HFF-Myc (cell line): Measurements from ENCODE around the gene PF4V1.

Experiments
- DNase-seq: peaks from one replicate; pipeline ENCODE4 v3.0.0-alpha.2; 2011; ENCODE audit warnings: low read depth; ENCODE audit errors: extremely low read depth
- H3K4me3 ChIP-seq: replicated peaks from 2 replicates; pipeline ENCODE4 v1.5.1; 2011; ENCODE audit warnings: low read depth, mild to moderate bottlenecking, control low read depth, low read length
- TF ChIP-seq, protein P1 (sequence below): IDR thresholded peaks from 2 replicates; pipeline ENCODE4 v1.5.1; 2012; ENCODE audit warnings: mild to moderate bottlenecking, low read depth, low read length, control low read depth; ENCODE audit errors: missing control alignments

Gene PF4V1

DNA sequence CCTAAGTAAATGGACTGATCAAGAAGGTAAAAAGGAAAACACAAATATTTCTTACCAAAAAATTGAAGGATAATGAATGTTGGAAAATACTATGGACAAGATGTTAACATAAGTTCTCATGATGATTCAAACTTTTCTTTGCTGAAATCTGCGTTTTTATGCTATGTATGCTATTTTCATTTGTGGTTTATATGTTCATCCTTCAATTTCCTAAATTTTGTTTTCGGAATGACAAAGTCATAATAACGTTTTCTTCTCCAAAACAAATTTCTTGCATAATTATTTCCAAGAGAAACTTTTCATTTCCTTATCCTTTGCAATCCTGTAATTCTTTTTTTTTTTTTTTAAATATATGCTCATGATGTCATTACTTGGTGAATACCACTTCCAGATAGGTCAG, 7.8 kb downstream of the PF4V1 start:
- DNase-seq = no peak
- TF ChIP-seq, protein P1, sequence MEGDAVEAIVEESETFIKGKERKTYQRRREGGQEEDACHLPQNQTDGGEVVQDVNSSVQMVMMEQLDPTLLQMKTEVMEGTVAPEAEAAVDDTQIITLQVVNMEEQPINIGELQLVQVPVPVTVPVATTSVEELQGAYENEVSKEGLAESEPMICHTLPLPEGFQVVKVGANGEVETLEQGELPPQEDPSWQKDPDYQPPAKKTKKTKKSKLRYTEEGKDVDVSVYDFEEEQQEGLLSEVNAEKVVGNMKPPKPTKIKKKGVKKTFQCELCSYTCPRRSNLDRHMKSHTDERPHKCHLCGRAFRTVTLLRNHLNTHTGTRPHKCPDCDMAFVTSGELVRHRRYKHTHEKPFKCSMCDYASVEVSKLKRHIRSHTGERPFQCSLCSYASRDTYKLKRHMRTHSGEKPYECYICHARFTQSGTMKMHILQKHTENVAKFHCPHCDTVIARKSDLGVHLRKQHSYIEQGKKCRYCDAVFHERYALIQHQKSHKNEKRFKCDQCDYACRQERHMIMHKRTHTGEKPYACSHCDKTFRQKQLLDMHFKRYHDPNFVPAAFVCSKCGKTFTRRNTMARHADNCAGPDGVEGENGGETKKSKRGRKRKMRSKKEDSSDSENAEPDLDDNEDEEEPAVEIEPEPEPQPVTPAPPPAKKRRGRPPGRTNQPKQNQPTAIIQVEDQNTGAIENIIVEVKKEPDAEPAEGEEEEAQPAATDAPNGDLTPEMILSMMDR = no peak
- H3K4me3 ChIP-seq = no peak overlapping the region

DNA sequence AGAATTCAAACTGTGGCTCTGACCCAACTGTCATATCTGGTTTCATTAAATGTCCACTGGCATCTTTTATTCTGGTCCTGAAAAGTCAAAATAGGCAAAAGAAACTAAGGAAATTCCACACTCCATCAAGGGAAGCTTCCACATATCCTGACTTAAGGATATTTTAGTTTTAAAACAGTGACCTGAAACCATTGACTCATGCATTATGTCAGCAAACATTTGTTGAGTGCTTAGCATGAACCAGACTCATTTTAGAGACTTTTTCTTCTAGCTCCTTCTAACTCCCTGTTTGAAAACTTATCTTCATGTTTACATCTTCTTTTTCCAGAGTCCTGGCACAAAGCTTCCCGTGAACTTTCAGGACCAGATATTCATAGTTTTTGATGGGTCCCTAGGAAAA, 9.2 kb downstream of the PF4V1 start:
- no peak overlapping the region for H3K4me3 ChIP-seq
- no peak for DNase-seq
- TF ChIP-seq, protein P1 = no peak

DNA sequence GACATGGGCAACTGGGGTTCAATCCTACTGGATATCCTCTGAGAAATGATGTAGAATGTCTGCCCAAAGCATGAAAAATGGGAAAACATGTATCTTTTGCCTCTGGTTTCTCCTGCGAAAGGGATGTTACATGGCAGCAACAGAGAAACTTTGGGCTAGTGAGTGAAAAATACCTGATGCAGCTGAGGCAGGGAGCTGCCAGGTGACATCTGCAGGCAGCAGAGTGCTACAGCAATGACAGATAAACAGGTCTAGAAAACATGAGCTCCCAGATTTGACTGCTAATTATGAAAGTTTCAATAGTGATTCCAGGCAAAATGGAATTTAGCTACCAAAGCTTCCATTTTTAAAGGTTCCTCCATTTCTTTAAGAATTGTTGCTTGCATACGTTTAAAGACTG, 11.3 kb downstream of the PF4V1 start:
- no peak overlapping the region for H3K4me3 ChIP-seq
- TF ChIP-seq, protein P1 = peak; percentile 39
- no peak for DNase-seq

DNA sequence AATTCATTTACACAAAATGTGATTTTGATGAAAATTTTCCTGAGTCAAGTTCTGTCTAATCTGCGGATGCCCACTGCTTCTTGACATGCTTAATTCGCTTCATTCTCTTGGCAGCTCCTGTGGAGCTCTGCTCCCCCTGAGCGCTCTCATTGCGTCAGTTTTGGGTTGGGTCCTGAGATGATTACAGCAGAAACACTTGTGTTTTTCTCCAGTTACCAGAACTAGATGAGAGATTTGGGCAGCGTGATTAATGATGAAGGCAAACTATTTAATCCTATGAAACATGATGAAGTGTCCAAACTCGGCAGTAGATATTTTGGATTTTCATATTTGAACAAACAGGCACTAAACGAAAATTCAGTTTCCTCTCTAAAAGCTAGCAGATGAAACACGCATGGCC, 11.9 kb downstream of the PF4V1 start:
- no peak for DNase-seq
- H3K4me3 ChIP-seq = no peak overlapping the region
- TF ChIP-seq, protein P1 = no peak

DNA sequence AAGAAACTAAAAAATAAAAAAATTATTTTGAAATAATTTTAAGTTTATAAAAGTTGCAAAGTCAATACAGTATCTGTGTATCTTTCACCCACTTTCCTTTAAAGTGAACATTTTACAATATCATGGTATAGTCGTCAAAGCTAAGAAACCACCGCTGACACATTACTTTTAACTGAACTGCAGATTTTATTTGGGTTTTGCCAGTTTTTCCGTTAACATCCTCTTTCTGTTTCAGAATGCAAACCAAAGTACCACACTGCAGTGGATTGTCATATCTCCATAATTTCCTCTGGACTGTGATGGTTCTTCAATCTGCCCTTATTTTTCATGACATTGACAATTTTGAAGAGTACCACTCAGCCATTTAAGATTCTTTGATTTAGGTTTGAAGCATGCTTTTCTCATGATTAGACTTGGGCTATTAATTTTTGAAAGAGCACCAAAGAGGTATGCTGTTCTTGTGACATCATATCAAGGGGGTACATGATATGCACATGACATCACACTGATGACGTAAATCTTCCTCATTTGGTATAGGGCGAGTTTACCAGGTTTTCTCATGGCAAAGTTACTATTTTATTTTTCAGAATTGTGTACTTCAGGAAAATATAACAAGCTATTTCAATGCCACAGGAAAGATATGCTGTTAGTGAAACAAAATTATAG, 12.5 kb downstream of the PF4V1 start:
- DNase-seq = no peak
- no peak overlapping the region for H3K4me3 ChIP-seq
- TF ChIP-seq, protein P1 = no peak

DNA sequence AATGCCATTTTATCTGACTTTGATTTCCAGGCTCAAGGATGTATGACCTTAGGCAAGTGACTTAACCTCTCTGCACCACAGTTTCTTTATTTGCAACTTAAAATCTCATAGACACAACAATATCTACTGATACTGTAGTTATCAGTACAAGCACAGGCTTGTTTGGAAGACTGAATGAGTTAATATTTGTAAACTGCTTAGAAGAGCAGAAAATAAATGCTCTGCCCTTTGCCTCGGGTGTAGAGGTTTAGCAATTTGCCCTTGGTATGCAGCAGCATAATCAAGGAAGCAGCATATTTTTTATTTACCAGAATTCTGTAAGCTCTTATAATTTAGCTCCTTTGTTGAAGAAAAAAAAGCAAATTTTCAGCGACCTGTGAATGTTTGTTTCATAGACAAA, 13.2 kb downstream of the PF4V1 start:
- TF ChIP-seq, protein P1 = no peak
- no peak for DNase-seq
- H3K4me3 ChIP-seq = no peak overlapping the region

DNA sequence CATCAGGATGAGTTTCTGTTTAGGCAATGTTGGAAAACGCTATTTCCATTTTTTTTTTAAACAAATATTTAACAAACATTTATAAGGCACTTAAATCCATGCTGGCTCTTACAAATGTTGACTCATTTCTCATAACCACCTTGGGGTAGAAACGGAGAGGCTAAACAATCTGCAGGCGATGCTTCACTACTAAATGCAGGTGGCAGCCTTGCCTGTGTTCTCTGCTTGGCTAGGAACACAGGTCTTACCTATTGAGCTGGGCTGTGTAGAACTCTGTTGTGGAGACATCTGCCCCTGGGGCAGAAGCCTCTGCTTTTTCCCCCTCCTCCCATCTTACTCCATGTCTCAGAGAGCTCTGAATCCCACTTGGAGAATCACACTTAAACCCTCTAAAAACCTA, 14.7 kb downstream of the PF4V1 start:
- H3K4me3 ChIP-seq = no peak overlapping the region
- TF ChIP-seq, protein P1 = no peak
- no peak for DNase-seq
